ENCODE measurements around the gene UBE2E3. TPM values are rescaled to one million over a fixed set of nuclear protein-coding genes. Genes with fewer than 3 reads are reported as not detected.

Gene UBE2E3
- total RNA-seq, 4 donors from 2014 or later, result 25.5 to 66.8 (median 60.3) TPM

DNA sequence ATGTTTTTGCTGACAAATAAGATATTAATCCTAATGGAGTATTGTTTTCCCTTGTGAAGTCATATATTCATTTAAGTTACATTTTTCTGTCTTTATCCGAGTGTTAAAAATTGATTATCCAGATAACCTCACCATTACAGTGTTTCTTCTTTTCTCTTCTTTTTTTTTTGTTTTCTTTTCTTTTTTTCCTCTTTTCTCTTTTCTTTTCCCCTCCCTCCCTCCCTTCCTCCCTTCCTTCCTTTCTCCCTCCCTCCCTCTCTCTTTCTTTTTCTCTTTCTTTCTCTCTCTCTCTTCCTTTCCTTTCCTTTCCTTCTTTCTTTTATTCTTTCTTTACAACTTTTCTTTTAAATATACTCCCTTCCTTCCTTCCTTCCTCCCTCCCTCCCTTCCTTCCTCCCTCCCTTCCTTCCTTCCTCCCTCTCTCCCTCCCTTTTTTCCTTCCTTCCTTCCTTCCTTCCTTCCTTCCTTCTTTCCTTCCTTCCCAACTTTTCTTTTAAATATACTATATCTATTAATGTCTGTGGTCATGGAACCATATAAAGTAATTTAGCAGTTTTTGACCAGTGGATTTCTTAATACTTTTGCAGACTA, 40.9 kb downstream of the UBE2E3 start:
- WGBS, 2 donors, result 97% methylated on average over 1 of the region's 1 CpG
- intact Hi-C loops (cut with DNase I; ENCODE audit: low total_unique reads), result no loop called here
- H3K4me3 ChIP-seq (ENCODE audit: low read depth, poor library complexity, severe bottlenecking), result no peak overlapping the region
- no peak for TF ChIP-seq POLR2A (IDR thresholded peaks at IDR 0.05)
- TF ChIP-seq, protein P1, sequence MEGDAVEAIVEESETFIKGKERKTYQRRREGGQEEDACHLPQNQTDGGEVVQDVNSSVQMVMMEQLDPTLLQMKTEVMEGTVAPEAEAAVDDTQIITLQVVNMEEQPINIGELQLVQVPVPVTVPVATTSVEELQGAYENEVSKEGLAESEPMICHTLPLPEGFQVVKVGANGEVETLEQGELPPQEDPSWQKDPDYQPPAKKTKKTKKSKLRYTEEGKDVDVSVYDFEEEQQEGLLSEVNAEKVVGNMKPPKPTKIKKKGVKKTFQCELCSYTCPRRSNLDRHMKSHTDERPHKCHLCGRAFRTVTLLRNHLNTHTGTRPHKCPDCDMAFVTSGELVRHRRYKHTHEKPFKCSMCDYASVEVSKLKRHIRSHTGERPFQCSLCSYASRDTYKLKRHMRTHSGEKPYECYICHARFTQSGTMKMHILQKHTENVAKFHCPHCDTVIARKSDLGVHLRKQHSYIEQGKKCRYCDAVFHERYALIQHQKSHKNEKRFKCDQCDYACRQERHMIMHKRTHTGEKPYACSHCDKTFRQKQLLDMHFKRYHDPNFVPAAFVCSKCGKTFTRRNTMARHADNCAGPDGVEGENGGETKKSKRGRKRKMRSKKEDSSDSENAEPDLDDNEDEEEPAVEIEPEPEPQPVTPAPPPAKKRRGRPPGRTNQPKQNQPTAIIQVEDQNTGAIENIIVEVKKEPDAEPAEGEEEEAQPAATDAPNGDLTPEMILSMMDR (IDR thresholded peaks at IDR 0.05), result no peak
- DNase-seq (ENCODE audit: low spot score in 2 of 2), result no peak

DNA sequence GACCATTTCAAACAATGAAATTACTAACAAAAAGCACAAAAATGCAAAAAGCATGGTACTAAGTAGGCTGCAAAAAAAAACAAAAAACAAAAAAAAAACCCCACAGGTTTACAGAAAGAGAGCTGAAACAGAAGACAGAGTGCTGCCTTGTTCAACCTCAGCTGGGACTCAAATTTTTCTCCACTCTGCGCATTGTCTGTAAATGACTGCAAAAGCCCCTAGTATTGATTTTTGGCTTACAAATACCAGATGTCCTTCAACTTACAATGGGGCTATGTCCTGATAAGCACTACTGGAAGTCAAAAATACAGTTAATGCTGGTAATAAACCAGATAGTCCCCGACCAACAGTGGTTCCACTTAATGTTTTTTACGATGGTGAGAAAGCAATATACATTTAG, 42.2 kb downstream of the UBE2E3 start:
- WGBS, 2 donors, result 93 to 94% methylated on average over 3 of the region's 3 CpGs
- no peak for DNase-seq (ENCODE audit: low spot score in 2 of 2)
- TF ChIP-seq, protein P1 (IDR thresholded peaks at IDR 0.05), result no peak
- TF ChIP-seq POLR2A (IDR thresholded peaks at IDR 0.05), result no peak
- H3K4me3 ChIP-seq (ENCODE audit: low read depth, poor library complexity, severe bottlenecking), result no peak overlapping the region
- intact Hi-C loops (cut with DNase I; ENCODE audit: low total_unique reads), result no loop called here

DNA sequence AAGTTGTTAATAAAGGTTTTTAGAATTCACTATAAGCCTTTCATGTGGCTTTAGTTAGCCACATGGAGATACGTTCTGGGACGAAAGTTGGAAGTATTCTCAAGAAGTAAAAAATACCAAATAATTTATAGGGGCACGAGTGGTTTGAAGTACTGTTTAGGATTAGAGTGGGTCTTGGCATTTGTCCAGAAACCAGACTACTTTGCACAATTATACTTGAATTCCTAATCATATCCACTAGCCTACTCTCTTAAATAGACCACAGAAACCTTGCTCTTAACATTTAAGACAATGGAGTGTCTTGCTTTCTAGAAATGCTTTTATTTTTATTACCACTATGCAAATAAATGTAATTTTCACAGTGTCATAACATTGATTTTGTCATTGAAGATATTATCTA, 44.6 kb downstream of the UBE2E3 start:
- H3K4me3 ChIP-seq (ENCODE audit: low read depth, poor library complexity, severe bottlenecking), result no peak overlapping the region

DNA sequence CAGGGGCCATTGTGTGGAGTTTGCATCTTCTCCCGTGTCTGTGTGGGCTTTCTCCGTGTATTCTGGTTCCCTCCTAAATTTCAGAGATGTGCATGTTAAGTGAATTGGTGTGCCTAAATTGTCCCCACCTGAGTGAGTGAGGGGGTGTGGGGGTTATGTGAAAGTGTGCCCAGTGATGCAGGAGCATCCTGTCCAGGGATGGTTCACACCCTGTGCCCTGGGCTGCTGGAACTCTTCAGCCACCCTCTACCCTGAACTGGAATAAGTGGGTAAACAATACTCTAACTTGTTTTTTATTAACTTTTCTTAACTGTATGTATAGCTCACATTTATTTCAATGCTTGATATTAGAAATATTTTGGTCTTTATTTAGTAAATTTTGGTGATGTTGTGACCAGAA, 56.0 kb downstream of the UBE2E3 start:
- 95 to 100% methylated on average over 2 of the region's 2 CpGs for WGBS, 2 donors
- H3K4me3 ChIP-seq (ENCODE audit: low read depth, poor library complexity, severe bottlenecking), result no peak overlapping the region
- TF ChIP-seq, protein P1 (IDR thresholded peaks at IDR 0.05), result no peak
- TF ChIP-seq POLR2A (IDR thresholded peaks at IDR 0.05), result no peak
- intact Hi-C loops (cut with DNase I; ENCODE audit: low total_unique reads), result no loop called here
- DNase-seq (ENCODE audit: low spot score in 2 of 2), result no peak

More for the DNA sequence above, 44.6 kb downstream of the UBE2E3 start:
- TF ChIP-seq POLR2A (IDR thresholded peaks at IDR 0.05), result no peak
- TF ChIP-seq, protein P1 (IDR thresholded peaks at IDR 0.05), result no peak
- no peak for DNase-seq (ENCODE audit: low spot score in 2 of 2)
- intact Hi-C loops (cut with DNase I; ENCODE audit: low total_unique reads), result no loop called here
- WGBS, 2 donors, result 49 to 51% methylated on average over 3 of the region's 3 CpGs

DNA sequence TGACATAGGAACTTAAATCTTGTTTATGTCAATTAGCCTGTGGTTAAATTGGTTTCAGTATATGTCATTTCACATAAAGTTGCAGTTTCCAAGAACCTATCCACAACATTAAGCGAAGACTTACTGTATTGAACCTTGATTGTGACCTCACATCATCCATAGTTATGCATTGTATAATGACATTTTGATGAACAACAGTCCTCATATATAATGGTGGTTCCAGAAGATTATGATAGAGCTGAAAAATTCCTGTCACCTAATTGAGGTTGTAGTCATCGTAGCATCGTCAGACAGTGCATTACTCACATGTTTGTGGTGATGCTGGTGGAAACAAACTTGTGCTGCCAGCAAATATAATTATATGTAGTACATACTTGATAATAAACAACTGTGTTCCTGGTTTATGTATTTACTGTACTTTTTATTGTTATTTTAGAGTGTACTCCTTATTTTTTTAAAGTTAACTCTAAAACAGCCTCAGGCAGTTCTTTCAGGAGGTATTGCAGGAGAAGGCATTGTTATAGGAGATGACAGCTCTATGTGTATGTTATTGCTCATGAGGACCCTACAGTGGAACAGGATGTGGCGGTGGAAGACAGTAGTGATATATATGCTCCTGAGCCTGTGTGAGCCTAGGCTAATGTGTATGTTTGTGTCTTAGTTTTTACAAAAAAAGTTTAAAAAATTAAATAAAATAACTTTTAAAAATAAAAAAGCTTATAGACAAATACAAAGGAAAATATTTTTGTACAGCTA, 56.6 kb downstream of the UBE2E3 start:
- no peak overlapping the region for H3K4me3 ChIP-seq (ENCODE audit: low read depth, poor library complexity, severe bottlenecking)
- 74 to 76% methylated on average over 4 of the region's 4 CpGs for WGBS, 2 donors
- intact Hi-C loops (cut with DNase I; ENCODE audit: low total_unique reads), result no loop called here
- DNase-seq (ENCODE audit: low spot score in 2 of 2), result no peak
- TF ChIP-seq, protein P1 (IDR thresholded peaks at IDR 0.05), result no peak
- no peak for TF ChIP-seq POLR2A (IDR thresholded peaks at IDR 0.05)

All from lower leg skin (tissue), 4 donors.